HG03066 (cell line): ENCODE measurements around the gene SPDYE16.
"Not testable (repeated sequence)": the region's sequence is repeated elsewhere in the genome, so short reads cannot be mapped to it uniquely, and the experiment has no call there.

Experiments used
- ATAC-seq: cut with Tn5 transposase; IDR thresholded peaks from one replicate; pipeline ENCODE4 v1.9.1; 2021; ENCODE audit warnings: low read depth; ENCODE audit not compliant: unreplicated experiment

Gene SPDYE16

DNA sequence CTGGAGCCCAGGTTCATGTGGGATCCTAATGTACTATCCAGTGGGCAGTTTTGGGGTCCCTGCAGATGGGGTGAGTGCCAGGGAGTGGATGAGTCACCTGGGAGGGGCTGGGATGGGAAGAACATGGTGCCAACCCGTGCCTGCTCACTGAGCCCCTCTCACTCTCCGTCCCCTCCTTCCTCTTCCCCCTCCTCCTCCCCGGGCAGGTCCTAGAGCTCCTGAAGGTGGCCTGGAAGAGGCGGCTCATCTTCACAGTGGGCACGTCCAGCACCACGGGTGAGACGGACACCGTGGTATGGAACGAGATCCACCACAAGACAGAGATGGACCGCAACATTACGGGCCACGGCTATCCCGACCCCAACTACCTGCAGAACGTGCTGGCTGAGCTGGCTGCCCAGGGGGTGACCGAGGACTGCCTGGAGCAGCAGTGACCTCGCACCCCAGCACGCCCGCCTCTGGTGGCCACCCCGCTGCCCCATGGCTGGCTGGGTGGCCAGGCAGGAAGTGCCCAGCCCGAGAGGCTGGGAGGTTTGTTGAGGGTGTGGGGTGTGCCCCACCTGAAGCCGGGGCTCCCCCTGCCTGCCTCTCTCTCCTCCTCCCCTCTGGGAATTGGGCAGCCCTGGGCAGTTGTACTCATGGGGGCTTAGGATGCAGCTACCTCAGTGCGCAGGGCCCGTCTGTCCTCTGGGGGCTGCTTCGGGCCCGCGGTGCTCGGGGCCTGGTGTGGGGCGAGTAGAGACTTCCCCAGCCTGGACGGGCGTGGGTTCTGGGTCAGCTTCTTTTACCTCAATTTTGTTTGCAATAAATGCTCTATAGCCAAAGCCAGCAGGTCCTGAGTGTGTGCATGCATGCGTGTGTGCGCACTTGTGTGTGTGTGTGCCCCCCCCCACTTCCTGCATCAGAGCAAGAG lies 37.7 kb downstream of the SPDYE16 start:
- ATAC-seq: no peak

GRCh38 chr7:76504351-76505167 lies 38.5 kb downstream of the SPDYE16 start:
- ATAC-seq: not testable (repeated sequence)

DNA sequence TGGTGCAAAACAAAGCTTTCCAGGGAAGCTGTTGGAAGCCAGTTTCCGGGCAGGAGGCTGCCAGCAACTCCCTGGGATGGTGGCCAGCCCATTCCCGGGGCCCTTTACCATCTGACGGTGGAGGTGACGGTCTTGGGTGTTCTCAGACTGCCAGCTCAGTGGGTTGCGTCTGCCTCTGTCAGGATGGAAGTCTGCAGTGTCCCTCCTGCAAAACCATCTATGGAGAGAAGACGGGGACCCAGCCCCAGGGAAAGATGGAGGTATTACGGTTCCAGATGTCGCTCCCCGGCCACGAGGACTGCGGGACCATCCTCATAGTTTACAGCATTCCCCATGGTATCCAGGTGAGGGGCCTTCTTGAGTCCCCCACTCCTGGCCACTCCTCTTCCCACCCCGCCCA lies 39.9 kb downstream of the SPDYE16 start:
- not testable (repeated sequence) for ATAC-seq

- not testable (repeated sequence) for ATAC-seq
Observed at GRCh38 chr7:76502836-76503235, 40.3 kb downstream of the SPDYE16 start.

DNA sequence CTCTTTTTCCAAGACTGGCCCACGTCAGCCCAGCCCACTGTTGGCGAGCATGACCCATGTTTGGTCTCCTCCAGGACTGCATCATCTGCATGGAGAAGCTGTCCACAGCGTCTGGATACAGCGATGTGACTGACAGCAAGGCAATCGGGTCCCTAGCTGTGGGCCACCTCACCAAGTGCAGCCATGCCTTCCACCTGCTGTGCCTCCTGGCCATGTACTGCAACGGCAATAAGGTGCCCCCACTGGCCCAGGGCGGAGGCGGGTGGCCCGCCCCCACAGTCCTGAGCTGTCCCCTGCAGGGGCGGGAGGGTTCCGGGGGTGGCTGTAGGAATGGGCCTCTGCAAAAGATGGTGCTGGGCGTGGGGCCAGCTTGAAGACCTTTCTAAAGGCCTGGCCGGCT lies 40.9 kb downstream of the SPDYE16 start:
- ATAC-seq: not testable (repeated sequence)

DNA sequence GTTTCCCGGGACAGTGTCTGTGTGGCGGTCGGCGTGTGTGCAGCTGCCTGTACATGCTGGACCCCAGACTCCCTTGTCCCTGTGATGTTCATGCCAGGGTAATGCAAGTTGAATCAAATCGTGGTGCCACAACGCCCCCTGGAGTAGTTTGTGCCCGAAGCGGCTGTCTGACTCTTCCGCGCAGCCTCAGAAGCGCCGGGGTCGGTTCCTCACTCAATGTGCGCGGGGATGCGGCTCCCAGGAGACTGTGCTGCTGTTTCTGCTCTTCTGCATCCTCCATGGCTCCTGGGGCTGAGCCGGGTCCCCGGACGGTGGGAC lies 43.2 kb downstream of the SPDYE16 start:
- not testable (repeated sequence) for ATAC-seq

DNA sequence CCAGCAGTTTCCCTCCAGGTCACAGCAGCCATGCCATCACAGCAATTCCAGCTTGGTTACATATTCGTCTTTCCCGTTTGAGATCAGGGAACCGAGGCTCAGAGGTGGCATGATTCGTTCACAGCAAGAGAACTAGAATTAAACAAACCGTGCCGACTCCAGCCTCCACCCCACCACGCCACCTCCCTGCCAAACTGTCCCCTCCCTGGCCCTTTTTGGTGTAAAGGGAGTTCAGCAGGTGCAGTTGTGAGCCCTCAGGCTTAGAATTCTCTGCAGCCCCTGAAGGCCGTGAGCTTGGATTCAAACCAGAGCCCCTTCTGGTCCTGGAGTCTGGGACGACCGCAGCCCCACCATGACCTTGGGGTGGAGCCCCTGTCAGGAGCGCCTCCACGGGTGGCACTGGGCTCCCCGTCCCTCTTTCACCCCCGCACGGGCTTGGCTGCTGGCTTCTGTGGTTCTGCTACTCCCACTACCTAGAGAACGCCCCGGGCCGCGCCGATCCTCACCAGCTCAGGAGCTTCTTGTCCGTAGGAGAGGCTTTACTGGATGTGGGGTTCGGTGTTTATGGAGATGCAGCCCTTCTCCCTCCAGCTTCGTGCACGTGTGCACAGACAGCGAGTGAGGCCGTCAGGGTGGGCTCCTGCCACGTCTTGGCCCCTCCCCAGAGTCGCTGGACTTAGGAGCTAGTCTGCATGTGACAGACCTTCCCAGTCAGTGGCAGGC lies 43.7 kb downstream of the SPDYE16 start:
- ATAC-seq: not testable (repeated sequence)

DNA sequence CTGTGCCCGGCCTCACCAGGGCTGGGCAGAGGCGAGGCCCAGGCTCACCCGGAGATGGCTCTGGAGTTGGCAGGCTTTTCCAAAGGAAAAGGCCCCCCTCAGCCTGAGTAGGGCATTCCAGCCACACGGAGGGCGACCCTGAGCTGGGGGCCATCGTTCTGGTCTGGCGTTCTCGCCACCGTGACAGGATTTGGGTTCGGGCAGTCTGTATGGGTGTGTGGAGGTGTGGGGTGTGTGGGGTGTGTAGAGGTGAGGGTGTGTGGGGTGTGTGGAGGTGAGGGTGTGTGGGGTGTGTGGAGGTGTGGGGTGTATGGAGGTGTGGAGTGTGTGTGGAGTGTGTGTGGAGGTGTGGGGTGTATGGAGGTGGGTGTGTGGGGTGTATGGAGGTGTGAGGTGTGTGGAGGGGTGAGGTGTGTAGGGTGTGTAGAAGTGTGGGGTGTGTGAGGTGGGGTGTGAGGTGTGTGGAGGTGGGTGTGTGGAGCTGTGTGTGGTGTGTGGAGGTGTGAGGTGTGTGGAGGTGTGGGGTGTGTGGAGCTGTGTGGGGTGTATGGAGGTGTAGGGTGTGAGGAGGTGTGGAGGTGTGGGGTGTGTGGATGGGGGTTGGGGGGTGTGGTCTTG lies 44.4 kb downstream of the SPDYE16 start:
- not testable (repeated sequence) for ATAC-seq

DNA sequence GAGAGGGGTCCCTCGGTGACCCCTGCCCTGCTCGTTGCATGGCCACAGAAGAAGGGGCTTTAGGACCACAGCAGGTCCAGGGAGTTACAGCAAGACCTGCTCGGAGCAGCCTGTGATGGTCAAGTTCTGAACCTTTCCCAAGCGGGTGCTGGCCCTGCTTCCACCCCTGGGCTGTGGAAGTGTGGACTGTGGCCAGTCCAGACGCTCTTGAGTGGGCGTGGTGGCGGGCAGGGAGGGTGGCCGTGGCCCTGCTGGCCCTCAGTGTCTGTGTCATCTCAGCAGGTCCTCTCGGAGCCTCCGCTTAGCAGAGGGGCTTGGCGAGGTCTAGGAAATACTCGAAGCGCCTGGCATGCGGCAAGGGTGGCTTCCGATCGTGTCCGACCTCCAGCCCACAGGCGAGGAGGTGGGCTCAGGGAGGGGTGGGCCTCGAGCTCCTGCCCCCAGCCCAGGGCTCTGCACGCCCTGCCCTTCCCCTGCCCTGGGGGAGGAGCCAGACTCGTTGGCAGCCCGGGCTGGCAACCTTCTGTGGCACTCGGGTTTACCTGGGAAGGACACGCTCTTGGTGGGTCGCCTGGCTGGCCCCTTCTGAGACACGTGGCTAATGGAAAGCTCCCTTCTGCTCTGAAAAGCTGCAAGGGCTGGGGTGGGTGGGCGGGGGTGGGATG lies 45.0 kb downstream of the SPDYE16 start:
- ATAC-seq: not testable (repeated sequence)

DNA sequence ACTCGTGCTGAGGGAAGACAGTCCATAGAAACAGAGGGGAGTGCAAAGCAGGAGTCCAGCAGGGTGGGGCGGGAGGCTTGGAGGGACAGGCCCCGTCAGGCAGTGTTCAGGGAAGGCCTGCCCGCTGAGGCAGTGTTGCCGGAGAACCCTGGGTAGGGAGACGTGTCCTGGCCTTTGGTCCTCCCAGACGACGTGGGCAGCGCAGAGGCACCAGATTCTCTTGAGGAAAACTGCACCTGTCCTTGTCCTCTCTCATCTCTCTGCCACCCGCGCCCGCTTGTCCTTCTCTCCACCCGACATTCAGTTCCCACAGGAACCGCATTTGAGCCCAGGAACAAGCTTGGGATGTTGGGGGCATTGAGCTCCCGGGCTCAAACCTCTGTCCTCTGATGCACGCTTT lies 47.4 kb downstream of the SPDYE16 start:
- not testable (repeated sequence) for ATAC-seq

- not testable (repeated sequence) for ATAC-seq
Observed at GRCh38 chr7:76492139-76492538, 51.0 kb downstream of the SPDYE16 start.

DNA sequence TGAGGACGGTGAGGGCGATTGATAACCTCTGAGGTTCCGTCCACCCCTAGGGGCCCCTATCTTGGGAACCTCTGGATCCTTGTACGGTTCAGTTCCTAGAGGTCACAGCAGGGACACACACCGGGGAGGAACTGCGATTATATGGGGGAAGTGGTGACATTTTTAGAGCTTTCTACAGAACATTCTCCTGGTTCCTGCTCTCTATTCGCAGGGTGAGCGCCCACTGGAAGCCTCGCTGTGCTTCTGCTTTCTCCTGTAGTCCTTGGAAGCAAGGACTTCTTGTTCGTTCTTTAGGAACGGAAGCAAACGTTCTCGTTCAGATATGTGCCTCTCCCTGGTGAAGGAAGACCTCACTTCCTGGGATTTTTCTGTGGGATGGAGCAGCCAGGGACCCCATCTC lies 55.1 kb downstream of the SPDYE16 start:
- ATAC-seq: not testable (repeated sequence)

- ATAC-seq: peak; percentile 99
Observed at GRCh38 chr7:76486618-76487017, 56.5 kb downstream of the SPDYE16 start.

DNA sequence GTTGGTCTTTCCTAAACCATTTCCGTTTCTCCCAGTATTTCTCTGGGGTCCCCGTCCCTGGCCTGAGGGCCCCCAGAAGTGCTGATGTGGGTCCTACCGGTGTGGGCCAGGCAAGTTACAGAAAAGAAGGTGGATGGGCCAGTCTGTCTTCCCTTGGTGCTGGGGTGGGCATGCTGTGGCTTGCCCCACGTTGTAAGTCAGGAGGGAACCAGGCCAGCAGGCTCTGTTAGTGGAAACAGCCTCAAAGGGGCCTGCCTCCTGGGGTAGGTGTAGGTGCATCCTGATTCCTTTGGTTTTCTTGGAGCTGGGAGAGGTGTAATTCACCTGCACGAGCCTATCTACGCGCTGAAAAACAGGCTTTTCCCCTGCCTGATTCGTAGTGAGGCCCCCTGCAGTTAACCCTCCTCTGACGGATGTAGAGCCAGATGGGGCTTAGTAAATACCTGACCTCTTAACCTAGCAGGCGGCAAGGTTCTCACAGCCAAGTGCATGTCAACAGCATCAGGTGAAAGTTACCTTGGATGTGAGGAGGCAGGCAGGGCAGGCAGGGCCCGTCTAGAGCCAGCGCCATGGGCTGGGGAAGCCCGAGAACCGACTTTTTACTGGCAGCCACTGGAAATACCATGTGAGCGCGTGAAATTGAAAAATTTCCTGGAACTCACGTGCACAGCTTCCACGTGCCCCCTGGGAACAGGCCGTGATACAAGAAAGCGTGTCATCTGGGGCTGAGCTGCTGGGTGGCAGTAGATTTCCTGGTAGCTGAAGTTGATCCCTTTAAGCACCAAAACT lies 57.1 kb downstream of the SPDYE16 start:
- ATAC-seq: not testable (repeated sequence)

GRCh38 chr7:76484456-76484855 lies 58.6 kb downstream of the SPDYE16 start:
- ATAC-seq: not testable (repeated sequence)

GRCh38 chr7:76483081-76483480 lies 60.0 kb downstream of the SPDYE16 start:
- not testable (repeated sequence) for ATAC-seq

DNA sequence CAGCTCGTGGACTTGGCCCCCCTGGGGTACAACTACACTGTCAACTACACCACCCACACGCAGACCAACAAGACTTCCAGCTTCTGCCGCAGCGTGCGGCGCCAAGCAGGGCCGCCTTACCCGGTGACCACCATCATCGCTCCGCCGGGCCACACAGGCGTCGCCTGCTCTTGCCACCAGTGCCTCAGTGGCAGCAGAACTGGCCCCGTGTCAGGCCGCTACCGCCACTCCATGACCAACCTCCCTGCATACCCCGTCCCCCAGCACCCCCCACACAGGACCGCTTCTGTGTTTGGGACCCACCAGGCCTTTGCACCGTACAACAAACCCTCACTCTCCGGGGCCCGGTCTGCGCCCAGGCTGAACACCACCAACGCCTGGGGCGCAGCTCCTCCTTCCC lies 60.4 kb downstream of the SPDYE16 start:
- not testable (repeated sequence) for ATAC-seq
